ENCODE data around the gene BHLHE40.

DNA sequence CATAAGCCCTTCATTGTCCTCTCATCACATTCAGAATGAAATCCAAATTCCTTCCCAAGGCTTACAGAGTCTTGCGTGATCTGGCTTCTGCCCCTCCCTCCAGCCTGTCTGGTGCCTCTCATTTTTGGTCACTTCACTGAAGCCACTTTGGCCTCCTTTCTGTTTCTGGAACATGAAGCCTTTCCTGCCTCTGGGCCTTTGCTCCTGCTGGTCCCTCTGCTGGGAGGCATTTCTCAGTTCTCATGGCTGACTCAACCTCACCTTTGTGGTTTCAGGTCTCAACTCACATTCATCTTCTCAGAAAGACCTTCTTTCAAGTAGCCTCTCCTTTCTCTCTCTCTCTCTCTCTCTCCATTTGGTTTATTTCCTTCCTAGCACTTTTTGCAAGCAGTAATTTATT, 43.9 kb upstream of the BHLHE40 start:
- TF ChIP-seq, protein P1, sequence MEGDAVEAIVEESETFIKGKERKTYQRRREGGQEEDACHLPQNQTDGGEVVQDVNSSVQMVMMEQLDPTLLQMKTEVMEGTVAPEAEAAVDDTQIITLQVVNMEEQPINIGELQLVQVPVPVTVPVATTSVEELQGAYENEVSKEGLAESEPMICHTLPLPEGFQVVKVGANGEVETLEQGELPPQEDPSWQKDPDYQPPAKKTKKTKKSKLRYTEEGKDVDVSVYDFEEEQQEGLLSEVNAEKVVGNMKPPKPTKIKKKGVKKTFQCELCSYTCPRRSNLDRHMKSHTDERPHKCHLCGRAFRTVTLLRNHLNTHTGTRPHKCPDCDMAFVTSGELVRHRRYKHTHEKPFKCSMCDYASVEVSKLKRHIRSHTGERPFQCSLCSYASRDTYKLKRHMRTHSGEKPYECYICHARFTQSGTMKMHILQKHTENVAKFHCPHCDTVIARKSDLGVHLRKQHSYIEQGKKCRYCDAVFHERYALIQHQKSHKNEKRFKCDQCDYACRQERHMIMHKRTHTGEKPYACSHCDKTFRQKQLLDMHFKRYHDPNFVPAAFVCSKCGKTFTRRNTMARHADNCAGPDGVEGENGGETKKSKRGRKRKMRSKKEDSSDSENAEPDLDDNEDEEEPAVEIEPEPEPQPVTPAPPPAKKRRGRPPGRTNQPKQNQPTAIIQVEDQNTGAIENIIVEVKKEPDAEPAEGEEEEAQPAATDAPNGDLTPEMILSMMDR (IDR thresholded peaks at IDR 0.05; ENCODE audit: insufficient read depth, low read length, poor library complexity, severe bottlenecking) = no peak
- TF ChIP-seq EZH2phosphoT487 (conservative IDR thresholded peaks at IDR 0.05; ENCODE audit: low read length) = no peak
